PC-9 (cell line): Measurements from ENCODE around the gene GDE1.

Experiments
- CTCF ChIP-seq: fragments of 200-600 bp; sonication (generic); conservative IDR thresholded peaks from 2 replicates; pipeline ENCODE4 v1.6.1; 2017; ENCODE audit warnings: mixed run types, antibody characterized with exemption, mild to moderate bottlenecking, moderate library complexity
- EZH2 ChIP-seq: fragments of 200-600 bp; sonication (generic); IDR thresholded peaks from 2 replicates; pipeline ENCODE4 v1.8.0; 2017; ENCODE audit warnings: antibody characterized with exemption, low read depth

- TF ChIP-seq CTCF (no peak), EZH2 (no peak)
These were observed 6.8 kb upstream of the GDE1 start for GRCh38 chr16:19528666-19529065.
